ENCODE results near the gene GRIN2C. TPM values are rescaled to one million over a fixed set of nuclear protein-coding genes. Genes with fewer than 3 reads are reported as not detected.

GRIN2C gene
- total and polyA plus RNA-seq, 2 donors (not counting 3 experiments of a cell fraction or from before 2014, with no cell fraction given), result 0.04 to 0.60 TPM

DNA sequence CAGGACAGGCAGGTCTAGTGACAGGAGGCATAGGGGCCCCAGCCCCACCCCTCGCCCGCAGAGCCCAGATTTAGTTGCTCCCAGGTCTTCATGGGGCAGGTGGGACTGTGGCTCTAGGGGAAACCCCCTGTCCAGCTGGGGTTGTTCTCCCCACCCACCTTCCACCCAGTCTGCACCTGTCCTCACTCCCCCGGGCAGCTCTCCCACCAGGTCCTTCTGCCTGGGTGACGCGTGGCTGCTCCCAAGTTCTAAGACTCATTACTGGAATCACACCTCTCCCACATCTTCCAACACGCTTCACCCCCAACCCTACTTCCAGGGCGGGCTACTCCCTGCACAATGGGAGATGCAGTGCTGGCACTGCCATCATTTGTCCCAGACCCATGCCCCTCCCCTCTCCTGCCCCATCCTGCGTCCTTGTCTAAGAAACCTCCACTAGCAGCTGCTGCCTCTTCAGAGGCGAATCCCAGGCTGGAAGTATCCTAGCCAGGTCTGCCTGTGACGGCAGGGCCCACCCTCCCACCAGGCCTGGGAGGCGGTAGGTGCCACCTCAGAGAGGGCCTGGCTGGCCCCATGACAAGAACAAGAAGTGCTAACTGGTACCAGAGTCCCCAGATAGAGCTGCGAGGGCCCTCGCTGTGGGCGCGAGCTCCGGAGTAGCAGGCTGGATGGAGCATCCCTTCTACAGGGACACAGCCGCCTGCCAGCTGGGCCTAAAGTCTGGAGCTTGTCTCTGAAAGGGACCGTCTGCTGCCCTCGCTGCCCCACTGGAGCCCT is 22.8 kb downstream of the GRIN2C start:
- no peaks in the 10 kb centered on the region for H3K79me2 ChIP-seq (ENCODE audit: control insufficient read depth, insufficient read depth, low read length)
- no peaks in the 10 kb centered on the region for H3K9me1 ChIP-seq (replicated peaks; ENCODE audit: control insufficient read depth, extremely low read depth, insufficient read depth, low read length)
- dilution Hi-C loops (cut with MboI; ENCODE audit: extremely low pct_ligation_motif_present, low sequenced_read_pairs), result no loop called here
- H3K9me3 ChIP-seq (replicated peaks; ENCODE audit: control insufficient read depth, insufficient read depth, low read length), result no peaks in the 10 kb centered on the region
- H3K36me3 ChIP-seq (ENCODE audit: control insufficient read depth in 2 of 2, extremely low read depth in 1 of 2, insufficient read depth in 2 of 2, low read length in 2 of 2), result no peaks in the 10 kb centered on the region
- no peaks in the 10 kb centered on the region for H3K4me1 ChIP-seq (ENCODE audit: control insufficient read depth, extremely low read depth, insufficient read depth, low read length)
- H2AFZ ChIP-seq (ENCODE audit: low read depth, low read length), result no peak overlapping the region
- intact Hi-C loops (cut with micrococcal nuclease), result no loop called here
- TF ChIP-seq EZH2 (IDR thresholded peaks at IDR 0.05; ENCODE audit: borderline replicate concordance, low read depth, low read length, severe bottlenecking) (no peak), MYC (IDR thresholded peaks at IDR 0.05; ENCODE audit: low read depth, low read length) (no peak), GATA2 (IDR thresholded peaks at IDR 0.05; ENCODE audit: insufficient read depth, insufficient read length, low read depth, low read length) (no peak)
- TF ChIP-seq, protein P1, sequence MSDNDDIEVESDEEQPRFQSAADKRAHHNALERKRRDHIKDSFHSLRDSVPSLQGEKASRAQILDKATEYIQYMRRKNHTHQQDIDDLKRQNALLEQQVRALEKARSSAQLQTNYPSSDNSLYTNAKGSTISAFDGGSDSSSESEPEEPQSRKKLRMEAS (IDR thresholded peaks at IDR 0.05; ENCODE audit: insufficient read depth, insufficient read length), result no peak
- no peak overlapping the region for H3K9ac ChIP-seq (replicated peaks; ENCODE audit: extremely low read depth, insufficient read depth, low read length)
- DNase-seq (ENCODE audit: low read depth, low spot score) (no peak), FAIRE-seq (no peak)
- no peak overlapping the region for H3K4me2 ChIP-seq (ENCODE audit: insufficient read depth, low read length)
- no peaks in the 10 kb centered on the region for H4K20me1 ChIP-seq (replicated peaks; ENCODE audit: control insufficient read depth, extremely low read depth, insufficient read depth, low read length)
- CTCF ChIA-PET, result no interaction called here
- H3K27ac ChIP-seq (ENCODE audit: insufficient read depth, low read depth, low read length), result no peak overlapping the region
- no peaks in the 10 kb centered on the region for H3K27me3 ChIP-seq (ENCODE audit: control insufficient read depth in 2 of 2, insufficient read depth in 2 of 2, low read length in 2 of 2)
- BruUV-seq (replicated peaks), result no TSS peak
- H3K4me3 ChIP-seq (replicated peaks in 1 of 3; ENCODE audit: insufficient read depth in 1 of 3, low read depth in 1 of 3, low read length in 3 of 3), result no peak overlapping the region
- POLR2A ChIA-PET, result no interaction called here

DNA sequence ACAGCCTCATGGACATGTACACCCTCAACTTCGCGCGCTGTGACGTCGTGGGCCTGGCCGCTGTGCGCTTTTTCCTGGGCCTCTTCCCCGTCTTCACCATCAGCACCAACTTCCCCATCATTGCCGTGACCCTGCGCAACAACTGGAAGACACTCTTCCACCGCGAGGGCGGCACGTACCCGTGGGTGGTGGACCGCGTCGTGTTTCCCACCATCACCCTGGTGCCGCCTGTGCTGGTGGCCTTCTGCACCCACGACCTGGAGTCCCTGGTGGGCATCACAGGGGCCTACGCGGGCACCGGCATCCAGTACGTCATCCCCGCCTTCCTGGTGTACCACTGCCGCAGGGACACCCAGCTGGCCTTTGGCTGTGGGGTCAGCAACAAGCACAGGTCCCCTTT is 23.5 kb downstream of the GRIN2C start:
- TF ChIP-seq, protein P1 (IDR thresholded peaks at IDR 0.05; ENCODE audit: insufficient read depth, insufficient read length), result no peak
- TF ChIP-seq EZH2 (IDR thresholded peaks at IDR 0.05; ENCODE audit: borderline replicate concordance, low read depth, low read length, severe bottlenecking), result no peak
- TF ChIP-seq JUN (IDR thresholded peaks at IDR 0.05; ENCODE audit: borderline replicate concordance, insufficient read depth, insufficient read length, low read depth), result no peak
- no peak for TF ChIP-seq POLR2A (IDR thresholded peaks at IDR 0.05; ENCODE audit: low read depth, low read length)
- TF ChIP-seq, protein P2, sequence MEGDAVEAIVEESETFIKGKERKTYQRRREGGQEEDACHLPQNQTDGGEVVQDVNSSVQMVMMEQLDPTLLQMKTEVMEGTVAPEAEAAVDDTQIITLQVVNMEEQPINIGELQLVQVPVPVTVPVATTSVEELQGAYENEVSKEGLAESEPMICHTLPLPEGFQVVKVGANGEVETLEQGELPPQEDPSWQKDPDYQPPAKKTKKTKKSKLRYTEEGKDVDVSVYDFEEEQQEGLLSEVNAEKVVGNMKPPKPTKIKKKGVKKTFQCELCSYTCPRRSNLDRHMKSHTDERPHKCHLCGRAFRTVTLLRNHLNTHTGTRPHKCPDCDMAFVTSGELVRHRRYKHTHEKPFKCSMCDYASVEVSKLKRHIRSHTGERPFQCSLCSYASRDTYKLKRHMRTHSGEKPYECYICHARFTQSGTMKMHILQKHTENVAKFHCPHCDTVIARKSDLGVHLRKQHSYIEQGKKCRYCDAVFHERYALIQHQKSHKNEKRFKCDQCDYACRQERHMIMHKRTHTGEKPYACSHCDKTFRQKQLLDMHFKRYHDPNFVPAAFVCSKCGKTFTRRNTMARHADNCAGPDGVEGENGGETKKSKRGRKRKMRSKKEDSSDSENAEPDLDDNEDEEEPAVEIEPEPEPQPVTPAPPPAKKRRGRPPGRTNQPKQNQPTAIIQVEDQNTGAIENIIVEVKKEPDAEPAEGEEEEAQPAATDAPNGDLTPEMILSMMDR (IDR thresholded peaks at IDR 0.05; ENCODE audit: extremely low read depth in 1 of 2, insufficient read depth in 1 of 2, low read depth in 1 of 2, low read length in 2 of 2), result no peak
- TF ChIP-seq MYC (IDR thresholded peaks at IDR 0.05; ENCODE audit: low read depth, low read length), result no peak
- no peak for TF ChIP-seq GATA2 (IDR thresholded peaks at IDR 0.05; ENCODE audit: insufficient read depth, insufficient read length, low read depth, low read length)
- no peak for TF ChIP-seq POLR2AphosphoS5 (IDR thresholded peaks at IDR 0.05; ENCODE audit: insufficient read depth, low read depth, low read length)
- no peak for TF ChIP-seq FOS (IDR thresholded peaks at IDR 0.05; ENCODE audit: borderline replicate concordance, insufficient read depth, low read length)
- no peaks in the 10 kb centered on the region for H3K36me3 ChIP-seq (ENCODE audit: control insufficient read depth in 2 of 2, extremely low read depth in 1 of 2, insufficient read depth in 2 of 2, low read length in 2 of 2)
- H2AFZ ChIP-seq (ENCODE audit: low read depth, low read length), result no peak overlapping the region
- intact Hi-C loops (cut with micrococcal nuclease) (no loop called here), dilution Hi-C loops (cut with MboI; ENCODE audit: extremely low pct_ligation_motif_present, low sequenced_read_pairs) (no loop called here)
- no peaks in the 10 kb centered on the region for H3K27me3 ChIP-seq (ENCODE audit: control insufficient read depth in 2 of 2, insufficient read depth in 2 of 2, low read length in 2 of 2)
- H3K4me1 ChIP-seq (ENCODE audit: control insufficient read depth, extremely low read depth, insufficient read depth, low read length), result no peaks in the 10 kb centered on the region
- no peaks in the 10 kb centered on the region for H3K9me3 ChIP-seq (replicated peaks; ENCODE audit: control insufficient read depth, insufficient read depth, low read length)
- BruUV-seq (replicated peaks), result no TSS peak
- FAIRE-seq, result no peak
- no peak overlapping the region for H3K4me2 ChIP-seq (ENCODE audit: insufficient read depth, low read length)
- POLR2A ChIA-PET, result no interaction called here
- H3K4me3 ChIP-seq (replicated peaks in 1 of 3; ENCODE audit: insufficient read depth in 1 of 3, low read depth in 1 of 3, low read length in 3 of 3), result no peak overlapping the region
- H3K27ac ChIP-seq (ENCODE audit: insufficient read depth, low read depth, low read length), result no peak overlapping the region
- H3K9me1 ChIP-seq (replicated peaks; ENCODE audit: control insufficient read depth, extremely low read depth, insufficient read depth, low read length), result no peaks in the 10 kb centered on the region
- H4K20me1 ChIP-seq (replicated peaks; ENCODE audit: control insufficient read depth, extremely low read depth, insufficient read depth, low read length), result no peaks in the 10 kb centered on the region
- no peaks in the 10 kb centered on the region for H3K79me2 ChIP-seq (ENCODE audit: control insufficient read depth, insufficient read depth, low read length)
- H3K9ac ChIP-seq (replicated peaks; ENCODE audit: extremely low read depth, insufficient read depth, low read length), result no peak overlapping the region
- CTCF ChIA-PET, result no interaction called here
- no peak for DNase-seq (ENCODE audit: low read depth, low spot score)
